A673 (cell line): ENCODE data around the gene KRI1.

Experiments
- EZH2 ChIP-seq: fragments of 200-600 bp; sonication (generic); IDR thresholded peaks from 2 replicates; pipeline ENCODE4 v1.6.1; 2017; ENCODE audit warnings: borderline replicate concordance, low read depth, mild to moderate bottlenecking, mixed read lengths, antibody characterized with exemption, low read length; ENCODE audit not compliant: poor library complexity, severe bottlenecking
- TF ChIP-seq, protein P1 (sequence below): fragments of 300-800, 200-600 bp; sonication (generic); conservative IDR thresholded peaks from 2 replicates; pipeline ENCODE4 v1.5.1; 2017; ENCODE audit warnings: low read depth, mild to moderate bottlenecking, antibody characterized with exemption, low read length, moderate library complexity, mixed read lengths

DNA sequence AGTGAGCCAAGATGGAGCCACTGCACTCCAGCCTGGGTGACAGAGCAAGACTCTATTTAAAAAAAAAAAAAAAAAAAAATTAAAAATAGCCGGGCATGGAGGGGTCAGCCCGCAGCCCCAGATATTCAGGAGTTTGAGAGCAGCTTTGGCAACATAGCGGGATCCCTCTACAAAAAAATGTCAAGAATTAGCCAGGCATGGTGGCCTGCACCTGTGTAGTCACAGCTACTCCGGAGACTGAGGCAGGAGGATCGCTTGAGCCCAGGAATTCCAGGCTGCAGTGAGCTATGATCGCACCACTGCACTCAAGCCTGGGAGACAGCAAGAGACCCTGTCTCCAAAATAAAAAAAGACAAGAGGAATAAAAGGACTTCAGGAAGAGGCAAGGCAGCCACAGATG lies 20.6 kb upstream of the KRI1 start:
- TF ChIP-seq, protein P1, sequence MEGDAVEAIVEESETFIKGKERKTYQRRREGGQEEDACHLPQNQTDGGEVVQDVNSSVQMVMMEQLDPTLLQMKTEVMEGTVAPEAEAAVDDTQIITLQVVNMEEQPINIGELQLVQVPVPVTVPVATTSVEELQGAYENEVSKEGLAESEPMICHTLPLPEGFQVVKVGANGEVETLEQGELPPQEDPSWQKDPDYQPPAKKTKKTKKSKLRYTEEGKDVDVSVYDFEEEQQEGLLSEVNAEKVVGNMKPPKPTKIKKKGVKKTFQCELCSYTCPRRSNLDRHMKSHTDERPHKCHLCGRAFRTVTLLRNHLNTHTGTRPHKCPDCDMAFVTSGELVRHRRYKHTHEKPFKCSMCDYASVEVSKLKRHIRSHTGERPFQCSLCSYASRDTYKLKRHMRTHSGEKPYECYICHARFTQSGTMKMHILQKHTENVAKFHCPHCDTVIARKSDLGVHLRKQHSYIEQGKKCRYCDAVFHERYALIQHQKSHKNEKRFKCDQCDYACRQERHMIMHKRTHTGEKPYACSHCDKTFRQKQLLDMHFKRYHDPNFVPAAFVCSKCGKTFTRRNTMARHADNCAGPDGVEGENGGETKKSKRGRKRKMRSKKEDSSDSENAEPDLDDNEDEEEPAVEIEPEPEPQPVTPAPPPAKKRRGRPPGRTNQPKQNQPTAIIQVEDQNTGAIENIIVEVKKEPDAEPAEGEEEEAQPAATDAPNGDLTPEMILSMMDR, result no peak
- no peak for TF ChIP-seq EZH2
